Sigmoid colon (tissue), 7 donors: ENCODE results near the gene DCHS1. TPM values are rescaled to one million over a fixed set of nuclear protein-coding genes. Genes with fewer than 3 reads are reported as not detected.

Experiments used
- DNase-seq: peaks from one replicate; pipeline ENCODE4 v3.0.0-alpha.2; 2019
- H3K27ac ChIP-seq, 4 donors: fragments of 200-600 bp; sonication (generic); one replicate each; pipeline ENCODE4 v1.5.1; 2016 to 2019; ENCODE audit warnings: mild to moderate bottlenecking in 1 of 4
- H3K27me3 ChIP-seq, 3 donors: fragments of 200-600 bp; sonication (generic); one replicate each; pipeline ENCODE4 v1.5.1; 2019; ENCODE audit warnings: mild to moderate bottlenecking in 1 of 3
- H3K36me3 ChIP-seq, 4 donors: fragments of 200-600 bp; sonication (generic); one replicate each; pipeline ENCODE4 v1.5.1; 2016 to 2019
- H3K4me1 ChIP-seq, 4 donors: fragments of 200-600 bp; sonication (generic); one replicate each; pipeline ENCODE4 v1.5.1; 2017 to 2019
- H3K4me3 ChIP-seq, 4 donors: fragments of 200-600 bp; sonication (generic); one replicate each; pipeline ENCODE4 v1.5.1; 2017 to 2019; ENCODE audit warnings: mild to moderate bottlenecking in 2 of 4, moderate library complexity in 1 of 4
- H3K9me3 ChIP-seq, 4 donors: fragments of 200-600 bp in 3 of 4; sonication (generic) in 3 of 4; one replicate each; pipeline versions ENCODE4 v1.5.1 to v1.6.1; 2013 to 2019
- EP300 ChIP-seq, 4 donors: sonication (generic); formaldehyde crosslinking; IDR thresholded peaks; one replicate each; pipeline ENCODE4 v1.6.1; 2017; ENCODE audit warnings: antibody characterized with exemption in 4 of 4
- POLR2A ChIP-seq, 2 donors: fragments of 450-650 bp; IDR thresholded peaks; one replicate each; pipeline ENCODE4 v1.6.1; 2016; ENCODE audit warnings: antibody characterized with exemption in 2 of 2, mild to moderate bottlenecking in 2 of 2, moderate library complexity in 2 of 2
- POLR2AphosphoS5 ChIP-seq, 4 donors: sonication (generic); formaldehyde crosslinking; IDR thresholded peaks; one replicate each; pipeline ENCODE4 v1.6.1; 2017; ENCODE audit warnings: antibody characterized with exemption in 4 of 4
- WGBS, 2 donors: extraction: QIAGEN DNeasy Blood & Tissue Kit; methylation state at CpG; one replicate each; pipeline ENCODE4 v1.1.7; 2013; 5-methylcytosine and 5-hydroxymethylcytosine counted together
- intact Hi-C: fragments of 100-400 bp; cut with DNase I; formaldehyde crosslinking; loops from one replicate; pipeline ENCODE4 v1.15.1; 2023
- polyA plus RNA-seq, 3 donors: library from polyadenylated mRNA; stranded (reverse); fragments of 200-250 nt; gene quantifications; one replicate each; pipeline ENCODE4 v1.2.3, GENCODE V29; 2013
- total RNA-seq, 4 donors: library from RNA; depleted of rRNA; stranded (reverse); fragments of >200 nt; gene quantifications; one replicate each; pipeline ENCODE4 v1.1.0, GENCODE V29; 2016
- TF ChIP-seq, protein P1 (sequence below), 4 experiments: fragments of 450-650 bp in 3 of 4; fragments of 200-600 bp in 1 of 4; IDR thresholded peaks; one replicate each; pipeline ENCODE4 v1.5.1; 2016 to 2019; ENCODE audit warnings: antibody characterized with exemption in 4 of 4, mild to moderate bottlenecking in 3 of 4, moderate library complexity in 2 of 4
- donor health status: healthy with polysubstance abuse.
- donor health status: Bipolar disorder and iron deficiency.
- donor health status: healthy.

Gene DCHS1
- total and polyA plus RNA-seq, 7 donors, result under 0.01 to 57.1 (median 21.7) TPM

GRCh38 chr11:6614446-6614845 lies 41.2 kb downstream of the DCHS1 start:
- peaks cover 0 to 56% (median 54%) of the 10 kb centered on the region in 4 donors for H3K4me1 ChIP-seq
- intact Hi-C loops, result loop anchor here (2.0 kb wide), 1 partner anchor 134 kb away; the partner anchor contains the start of genes ARFIP2 and TIMM10B

DNA sequence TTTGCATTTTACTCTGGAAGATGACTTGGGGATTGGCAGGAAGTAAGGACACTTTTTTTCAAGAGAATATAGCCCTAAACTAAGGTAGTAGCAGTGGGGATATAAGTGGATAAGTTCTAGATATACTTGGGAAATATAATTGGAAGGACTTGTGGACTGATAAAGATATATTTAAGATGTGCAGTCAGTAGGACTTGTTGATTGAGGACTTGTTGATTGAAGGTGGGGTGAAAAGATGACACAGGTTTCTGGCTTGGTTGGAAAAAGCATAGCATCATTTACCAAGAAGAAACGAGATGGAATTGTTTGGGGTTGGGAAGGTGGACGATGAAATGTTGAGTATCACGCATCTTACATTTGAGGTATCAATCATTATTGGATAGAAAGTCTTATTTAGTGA lies 42.1 kb downstream of the DCHS1 start:
- Histone ChIP-seq H3K27ac (peak overlapping the region; percentile 98 to 99 (median 98)), H3K4me3 (peak overlapping the region in 1 of 4 donors; percentile 80), H3K9me3 (no peaks in the 10 kb centered on the region), H3K27me3 (no peaks in the 10 kb centered on the region), H3K4me1 (peaks cover 0 to 63% (median 59%) of the 10 kb centered on the region in 4 donors), H3K36me3 (peaks cover 26 to 62% (median 45%) of the 10 kb centered on the region in 4 donors)
- intact Hi-C loops, result no loop called here
- TF ChIP-seq POLR2AphosphoS5 (IDR thresholded peaks at IDR 0.05) (no peak), POLR2A (IDR thresholded peaks at IDR 0.05) (no peak), EP300 (IDR thresholded peaks at IDR 0.05) (no peak)
- TF ChIP-seq, protein P1, sequence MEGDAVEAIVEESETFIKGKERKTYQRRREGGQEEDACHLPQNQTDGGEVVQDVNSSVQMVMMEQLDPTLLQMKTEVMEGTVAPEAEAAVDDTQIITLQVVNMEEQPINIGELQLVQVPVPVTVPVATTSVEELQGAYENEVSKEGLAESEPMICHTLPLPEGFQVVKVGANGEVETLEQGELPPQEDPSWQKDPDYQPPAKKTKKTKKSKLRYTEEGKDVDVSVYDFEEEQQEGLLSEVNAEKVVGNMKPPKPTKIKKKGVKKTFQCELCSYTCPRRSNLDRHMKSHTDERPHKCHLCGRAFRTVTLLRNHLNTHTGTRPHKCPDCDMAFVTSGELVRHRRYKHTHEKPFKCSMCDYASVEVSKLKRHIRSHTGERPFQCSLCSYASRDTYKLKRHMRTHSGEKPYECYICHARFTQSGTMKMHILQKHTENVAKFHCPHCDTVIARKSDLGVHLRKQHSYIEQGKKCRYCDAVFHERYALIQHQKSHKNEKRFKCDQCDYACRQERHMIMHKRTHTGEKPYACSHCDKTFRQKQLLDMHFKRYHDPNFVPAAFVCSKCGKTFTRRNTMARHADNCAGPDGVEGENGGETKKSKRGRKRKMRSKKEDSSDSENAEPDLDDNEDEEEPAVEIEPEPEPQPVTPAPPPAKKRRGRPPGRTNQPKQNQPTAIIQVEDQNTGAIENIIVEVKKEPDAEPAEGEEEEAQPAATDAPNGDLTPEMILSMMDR (IDR thresholded peaks at IDR 0.05), result no peak
- no peak for DNase-seq
- WGBS, 2 donors, result 86 to 92% methylated on average over 3 of the region's 3 CpGs

More at GRCh38 chr11:6614446-6614845, 41.2 kb downstream of the DCHS1 start:
- Histone ChIP-seq H3K27me3 (no peaks in the 10 kb centered on the region), H3K27ac (peak overlapping the region in 3 of 4 donors; percentile 98 to 99 (median 99)), H3K4me3 (no peak overlapping the region), H3K36me3 (peaks cover 16 to 53% (median 36%) of the 10 kb centered on the region in 4 donors), H3K9me3 (no peaks in the 10 kb centered on the region)
- WGBS, 2 donors, result 89 to 90% methylated on average over 2 of the region's 2 CpGs
- DNase-seq, result peak; percentile 60
- TF ChIP-seq POLR2AphosphoS5 (IDR thresholded peaks at IDR 0.05) (no peak), EP300 (IDR thresholded peaks at IDR 0.05) (no peak), POLR2A (IDR thresholded peaks at IDR 0.05) (no peak)
- TF ChIP-seq, protein P1 (IDR thresholded peaks at IDR 0.05), result no peak

GRCh38 chr11:6612213-6613041 lies 43.2 kb downstream of the DCHS1 start, which contains the start of gene TAF10:
Gene TAF10, minus strand, starts transcription at chr11:6612216. Its CDS starts 27 bp downstream, at chr11:6612189.
- H3K4me3 ChIP-seq, result peak within 1 kb of the TSS; percentile 64 to 90 (median 82)
- WGBS, 2 donors, result 0 to 1% methylated on average over 51 of the region's 51 CpGs
- H3K27me3 ChIP-seq, result no peaks in the 10 kb centered on the region
- peak within 1 kb of the TSS; percentile 98 to 99 (median 98) for H3K27ac ChIP-seq
- TF ChIP-seq, protein P1 (IDR thresholded peaks at IDR 0.05), result peak in 3 of 4 experiments; percentile 41 to 69 (median 59)
- TF ChIP-seq POLR2AphosphoS5 (IDR thresholded peaks at IDR 0.05) (peak; percentile 96 to 98 (median 98)), POLR2A (IDR thresholded peaks at IDR 0.05) (peak; percentile 87 to 93), EP300 (IDR thresholded peaks at IDR 0.05) (peak in 2 of 4 donors; percentile 71 to 86)
- peaks cover 29 to 72% (median 51%) of the 10 kb centered on the region in 4 donors for H3K36me3 ChIP-seq
- no peaks in the 10 kb centered on the region for H3K9me3 ChIP-seq
- H3K4me1 ChIP-seq, result peaks cover 0 to 63% (median 60%) of the 10 kb centered on the region in 4 donors
- intact Hi-C loops, result no loop called here
- DNase-seq, result peak; percentile 99

GRCh38 chr11:6611963-6612212 lies 43.7 kb downstream of the DCHS1 start:
- Histone ChIP-seq H3K27me3 (no peaks in the 10 kb centered on the region), H3K4me3 (peak overlapping the region; percentile 64 to 90 (median 82)), H3K27ac (peak overlapping the region; percentile 98 to 99 (median 98)), H3K36me3 (peaks cover 29 to 69% (median 48%) of the 10 kb centered on the region in 4 donors), H3K9me3 (no peaks in the 10 kb centered on the region), H3K4me1 (peaks cover 0 to 62% (median 58%) of the 10 kb centered on the region in 4 donors)
- no peak for DNase-seq
- 1% methylated on average over 36 of the region's 36 CpGs for WGBS, 2 donors
- intact Hi-C loops, result no loop called here
- TF ChIP-seq, protein P1 (IDR thresholded peaks at IDR 0.05), result no peak
- TF ChIP-seq POLR2A (IDR thresholded peaks at IDR 0.05) (no peak), POLR2AphosphoS5 (IDR thresholded peaks at IDR 0.05) (no peak), EP300 (IDR thresholded peaks at IDR 0.05) (no peak)
